SK-N-SH (cell line): ENCODE data around the gene TMIGD2. TPM values are rescaled to one million over a fixed set of nuclear protein-coding genes. Genes with fewer than 3 reads are reported as not detected.

Experiments used
- CTCF ChIA-PET: fragments of 300-600, 350-600 bp; formaldehyde crosslinking; extraction: SDS; loops from one replicate; lab custom pipeline; 2021; lab: Yijun Ruan, JAX
- POLR2A ChIA-PET: fragments of 350-600 bp; sonication (Branson Sonifier 250); formaldehyde crosslinking; extraction: SDS; loops from one replicate; lab custom pipeline; 2020; ENCODE audit warnings: antibody characterized with exemption, inconsistent platforms; lab: Yijun Ruan, JAX
- DNase-seq: peaks from one replicate; pipeline ENCODE4 v3.0.0; 2012
- H2AFZ ChIP-seq: fragments of 200-600 bp; sonication (generic); 2 replicates; pipeline ENCODE4 v1.8.1; 2016; ENCODE audit warnings: antibody characterized with exemption, mild to moderate bottlenecking, low read depth
- H3F3A ChIP-seq: fragments of 200-600 bp; sonication (generic); replicated peaks from 2 replicates; pipeline ENCODE3; 2016; ENCODE audit warnings: antibody characterized with exemption, mild to moderate bottlenecking; ENCODE audit not compliant: insufficient read depth
- H3K27ac ChIP-seq, 2 experiments: fragments of 200-500 bp in 1 of 2; fragments of 200-600 bp in 1 of 2; sonication (Bioruptor generic) in 1 of 2; sonication (generic), shearing (Covaris generic) in 1 of 2; 2 replicates each; pipeline versions ENCODE4 v1.5.1 to v1.6.1; 2014 to 2016; ENCODE audit warnings: low read depth in 2 of 2, inconsistent platforms in 1 of 2, low read length in 1 of 2, mild to moderate bottlenecking in 1 of 2, mixed read lengths in 1 of 2
- H3K27me3 ChIP-seq: fragments of 200-600 bp; sonication (generic), shearing (Covaris generic); 2 replicates; pipeline ENCODE4 v1.6.1; 2016; ENCODE audit warnings: mixed run types; ENCODE audit not compliant: insufficient read depth
- H3K36me3 ChIP-seq, 2 experiments: fragments of 200-500 bp in 1 of 2; fragments of 200-600 bp in 1 of 2; sonication (Bioruptor generic) in 1 of 2; sonication (generic) in 1 of 2; replicated peaks in 1 of 2; 2 replicates each; pipeline versions ENCODE3 to v1.5.1; 2014 to 2016; ENCODE audit warnings: low read length in 1 of 2, mild to moderate bottlenecking in 1 of 2; ENCODE audit not compliant: insufficient read depth in 2 of 2, control insufficient read depth in 1 of 2
- H3K4me1 ChIP-seq, 2 experiments: fragments of 200-500 bp in 1 of 2; fragments of 200-600 bp in 1 of 2; sonication (Bioruptor generic) in 1 of 2; sonication (generic), shearing (Covaris generic) in 1 of 2; 2 replicates each; pipeline versions ENCODE4 v1.5.1 to v1.6.1; 2014 to 2016; ENCODE audit warnings: low read depth in 1 of 2, low read length in 1 of 2, mixed run types in 1 of 2; ENCODE audit not compliant: insufficient read depth in 2 of 2, control insufficient read depth in 1 of 2
- H3K4me2 ChIP-seq: fragments of 200-600 bp; sonication (generic), shearing (Covaris generic); 2 replicates; pipeline ENCODE4 v1.6.1; 2017; ENCODE audit warnings: mixed run types
- H3K4me3 ChIP-seq, 2 experiments: fragments of 200-500 bp in 1 of 2; fragments of 200-600 bp in 1 of 2; sonication (Bioruptor generic) in 1 of 2; sonication (generic), shearing (Covaris generic) in 1 of 2; 2 replicates each; pipeline versions ENCODE4 v1.5.1 to v1.8.1; 2014 to 2016; ENCODE audit warnings: low read depth in 2 of 2, inconsistent platforms in 1 of 2, low read length in 1 of 2, mild to moderate bottlenecking in 1 of 2, mixed read lengths in 1 of 2, moderate library complexity in 1 of 2
- H3K79me2 ChIP-seq: fragments of 200-600 bp; sonication (generic); 2 replicates; pipeline ENCODE4 v1.8.1; 2017; ENCODE audit warnings: mild to moderate bottlenecking; ENCODE audit not compliant: insufficient read depth
- H3K9ac ChIP-seq: fragments of 200-600 bp; sonication (generic); 2 replicates; pipeline ENCODE4 v1.6.1; 2017; ENCODE audit warnings: mixed run types
- H3K9me2 ChIP-seq: fragments of 200-600 bp; sonication (generic); 2 replicates; pipeline ENCODE4 v1.6.1; 2017; ENCODE audit warnings: mixed run types
- H3K9me3 ChIP-seq: fragments of 200-600 bp; sonication (generic); 2 replicates; pipeline ENCODE4 v1.6.1; 2017; ENCODE audit warnings: mixed run types, mild to moderate bottlenecking, moderate library complexity
- H4K20me1 ChIP-seq: fragments of 200-600 bp; sonication (generic); 2 replicates; pipeline ENCODE4 v1.6.1; 2017; ENCODE audit warnings: mild to moderate bottlenecking, mixed run types; ENCODE audit not compliant: insufficient read depth
- CHD2 ChIP-seq: fragments of 150-350 bp; IDR thresholded peaks from 2 replicates; pipeline ENCODE4 v1.6.1; 2018; ENCODE audit warnings: low read length; ENCODE audit not compliant: partially characterized antibody
- CTCF ChIP-seq: fragments of 200-600 bp; sonication (generic); IDR thresholded peaks from 2 replicates; pipeline ENCODE4 v1.6.1; 2017; ENCODE audit warnings: antibody characterized with exemption, mild to moderate bottlenecking, moderate library complexity
- ELF1 ChIP-seq: IDR thresholded peaks from 2 replicates; pipeline ENCODE4 v1.4.0; 2012
- EP300 ChIP-seq, 2 experiments: IDR thresholded peaks; 2 replicates each; pipeline versions ENCODE4 v1.4.0 to v1.6.1; 2012; ENCODE audit warnings: borderline replicate concordance in 1 of 2, low read depth in 1 of 2, low read length in 1 of 2
- EZH2phosphoT487 ChIP-seq: fragments of 200-600 bp; sonication (generic); IDR thresholded peaks from 2 replicates; pipeline ENCODE4 v1.6.1; 2017; ENCODE audit warnings: low read depth, mixed run types, mild to moderate bottlenecking, antibody characterized with exemption, moderate library complexity, borderline replicate concordance
- MEF2A ChIP-seq: IDR thresholded peaks from 2 replicates; pipeline ENCODE4 v1.4.0; 2012; ENCODE audit warnings: low read depth, borderline replicate concordance
- MXI1 ChIP-seq: IDR thresholded peaks from 2 replicates; pipeline ENCODE4 v1.6.1; 2012; ENCODE audit warnings: mild to moderate bottlenecking, low read depth, low read length, improper control_type of control experiment
- NRF1 ChIP-seq: IDR thresholded peaks from 2 replicates; pipeline ENCODE4 v1.6.1; 2012; ENCODE audit warnings: low read depth, mild to moderate bottlenecking, low read length
- RAD21 ChIP-seq: IDR thresholded peaks from 2 replicates; pipeline ENCODE4 v1.6.1; 2012; ENCODE audit warnings: mild to moderate bottlenecking, low read length
- RFX5 ChIP-seq: IDR thresholded peaks from 2 replicates; pipeline ENCODE4 v1.6.1; 2012; ENCODE audit warnings: mild to moderate bottlenecking, improper control_type of control experiment, low read length
- RXRA ChIP-seq: IDR thresholded peaks from 2 replicates; pipeline ENCODE4 v1.4.0; 2012; ENCODE audit warnings: low read depth, mild to moderate bottlenecking, borderline replicate concordance
- TAF1 ChIP-seq: IDR thresholded peaks from 2 replicates; pipeline ENCODE4 v1.6.1; 2012; ENCODE audit warnings: low read depth, mild to moderate bottlenecking, low read length, moderate library complexity, borderline replicate concordance
- TCF12 ChIP-seq: IDR thresholded peaks from 2 replicates; pipeline ENCODE4 v1.4.0; 2012
- TEAD4 ChIP-seq: IDR thresholded peaks from 2 replicates; pipeline ENCODE4 v1.4.0; 2012; ENCODE audit warnings: mild to moderate bottlenecking, borderline replicate concordance; ENCODE audit not compliant: insufficient read depth
- YY1 ChIP-seq: IDR thresholded peaks from 2 replicates; pipeline ENCODE4 v1.4.0; 2012; ENCODE audit warnings: low read depth, mild to moderate bottlenecking
- WGBS: methylation state at CpG from one replicate; pipeline ENCODE4 v1.1.6; 2017; ENCODE audit warnings: low lambda C conversion rate; 5-methylcytosine and 5-hydroxymethylcytosine counted together
- polyA plus RNA-seq, 3 experiments: library from polyadenylated mRNA; depleted of rRNA; stranded (reverse); fragments of >200 nt; gene quantifications; 2 replicates each; pipeline ENCODE4 v1.2.3, GENCODE V29; 2012
- TF ChIP-seq, protein P1 (sequence below): IDR thresholded peaks from 2 replicates; pipeline ENCODE4 v1.6.1; 2012; ENCODE audit warnings: mild to moderate bottlenecking, low read depth, low read length, moderate library complexity
- TF ChIP-seq, protein P2 (sequence below): IDR thresholded peaks from 2 replicates; pipeline ENCODE4 v1.4.0; 2012; ENCODE audit warnings: low read depth, borderline replicate concordance

TMIGD2 gene
- polyA plus RNA-seq, 1 of the 3 experiments (the other 2 are of a cell fraction), result not detected

- TF ChIP-seq CTCF (no peak), YY1 (no peak)
Observed at GRCh38 chr19:4337906-4338440, 35.8 kb upstream of the TMIGD2 start (continued).

DNA sequence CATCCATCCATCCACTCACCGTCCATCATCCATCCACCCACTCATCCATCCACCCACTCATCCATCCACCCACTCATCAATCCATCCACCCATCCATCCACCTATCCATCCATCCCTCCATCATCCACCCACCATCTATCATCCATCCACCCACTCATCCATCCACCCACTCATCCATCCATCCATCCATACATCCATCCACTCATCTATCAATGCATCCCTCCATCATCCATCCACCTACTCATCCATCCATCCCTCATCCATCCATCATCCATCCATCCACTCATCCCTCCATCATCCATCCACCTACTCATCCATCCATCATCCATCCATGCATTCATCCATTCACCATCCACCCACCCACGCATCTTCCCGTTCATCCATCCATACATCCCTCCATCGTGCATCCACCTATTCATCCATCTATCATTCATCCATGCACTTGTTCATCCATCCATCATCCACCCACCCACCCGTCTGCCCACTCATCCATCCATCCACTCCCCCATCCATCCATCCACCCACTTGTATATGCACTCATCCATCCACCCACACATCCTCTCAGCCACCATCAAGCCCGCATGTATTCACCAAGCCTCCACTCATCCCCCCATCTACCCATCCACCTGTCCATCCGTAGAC lies 32.9 kb upstream of the TMIGD2 start:
- CTCF ChIA-PET, result no interaction called here
- no peaks in the 10 kb centered on the region for H3K79me2 ChIP-seq
- no peaks in the 10 kb centered on the region for H3K9me2 ChIP-seq
- no peak for DNase-seq
- no peaks in the 10 kb centered on the region for H3K27me3 ChIP-seq
- H3F3A ChIP-seq, result no peaks in the 10 kb centered on the region
- POLR2A ChIA-PET, result no interaction called here
- no peaks in the 10 kb centered on the region for H4K20me1 ChIP-seq
- WGBS, result 90% methylated on average over 7 of the region's 7 CpGs
- H3K27ac ChIP-seq, result no peak overlapping the region
- TF ChIP-seq TAF1, result no peak
- no peak for TF ChIP-seq MEF2A
- TF ChIP-seq RXRA, result no peak
- no peak for TF ChIP-seq MXI1
- TF ChIP-seq, protein P1, sequence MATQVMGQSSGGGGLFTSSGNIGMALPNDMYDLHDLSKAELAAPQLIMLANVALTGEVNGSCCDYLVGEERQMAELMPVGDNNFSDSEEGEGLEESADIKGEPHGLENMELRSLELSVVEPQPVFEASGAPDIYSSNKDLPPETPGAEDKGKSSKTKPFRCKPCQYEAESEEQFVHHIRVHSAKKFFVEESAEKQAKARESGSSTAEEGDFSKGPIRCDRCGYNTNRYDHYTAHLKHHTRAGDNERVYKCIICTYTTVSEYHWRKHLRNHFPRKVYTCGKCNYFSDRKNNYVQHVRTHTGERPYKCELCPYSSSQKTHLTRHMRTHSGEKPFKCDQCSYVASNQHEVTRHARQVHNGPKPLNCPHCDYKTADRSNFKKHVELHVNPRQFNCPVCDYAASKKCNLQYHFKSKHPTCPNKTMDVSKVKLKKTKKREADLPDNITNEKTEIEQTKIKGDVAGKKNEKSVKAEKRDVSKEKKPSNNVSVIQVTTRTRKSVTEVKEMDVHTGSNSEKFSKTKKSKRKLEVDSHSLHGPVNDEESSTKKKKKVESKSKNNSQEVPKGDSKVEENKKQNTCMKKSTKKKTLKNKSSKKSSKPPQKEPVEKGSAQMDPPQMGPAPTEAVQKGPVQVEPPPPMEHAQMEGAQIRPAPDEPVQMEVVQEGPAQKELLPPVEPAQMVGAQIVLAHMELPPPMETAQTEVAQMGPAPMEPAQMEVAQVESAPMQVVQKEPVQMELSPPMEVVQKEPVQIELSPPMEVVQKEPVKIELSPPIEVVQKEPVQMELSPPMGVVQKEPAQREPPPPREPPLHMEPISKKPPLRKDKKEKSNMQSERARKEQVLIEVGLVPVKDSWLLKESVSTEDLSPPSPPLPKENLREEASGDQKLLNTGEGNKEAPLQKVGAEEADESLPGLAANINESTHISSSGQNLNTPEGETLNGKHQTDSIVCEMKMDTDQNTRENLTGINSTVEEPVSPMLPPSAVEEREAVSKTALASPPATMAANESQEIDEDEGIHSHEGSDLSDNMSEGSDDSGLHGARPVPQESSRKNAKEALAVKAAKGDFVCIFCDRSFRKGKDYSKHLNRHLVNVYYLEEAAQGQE, result no peak
- no peak for TF ChIP-seq NRF1
- no peak for TF ChIP-seq RFX5
- no peak for TF ChIP-seq TEAD4
- TF ChIP-seq, protein P2, sequence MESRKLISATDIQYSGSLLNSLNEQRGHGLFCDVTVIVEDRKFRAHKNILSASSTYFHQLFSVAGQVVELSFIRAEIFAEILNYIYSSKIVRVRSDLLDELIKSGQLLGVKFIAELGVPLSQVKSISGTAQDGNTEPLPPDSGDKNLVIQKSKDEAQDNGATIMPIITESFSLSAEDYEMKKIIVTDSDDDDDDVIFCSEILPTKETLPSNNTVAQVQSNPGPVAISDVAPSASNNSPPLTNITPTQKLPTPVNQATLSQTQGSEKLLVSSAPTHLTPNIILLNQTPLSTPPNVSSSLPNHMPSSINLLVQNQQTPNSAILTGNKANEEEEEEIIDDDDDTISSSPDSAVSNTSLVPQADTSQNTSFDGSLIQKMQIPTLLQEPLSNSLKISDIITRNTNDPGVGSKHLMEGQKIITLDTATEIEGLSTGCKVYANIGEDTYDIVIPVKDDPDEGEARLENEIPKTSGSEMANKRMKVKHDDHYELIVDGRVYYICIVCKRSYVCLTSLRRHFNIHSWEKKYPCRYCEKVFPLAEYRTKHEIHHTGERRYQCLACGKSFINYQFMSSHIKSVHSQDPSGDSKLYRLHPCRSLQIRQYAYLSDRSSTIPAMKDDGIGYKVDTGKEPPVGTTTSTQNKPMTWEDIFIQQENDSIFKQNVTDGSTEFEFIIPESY, result no peak
- no peak for TF ChIP-seq EP300 (IDR thresholded peaks at IDR 0.05; ENCODE audit: borderline replicate concordance in 1 of 2, low read depth in 1 of 2, low read length in 1 of 2)
- no peak for TF ChIP-seq ELF1
- no peak for TF ChIP-seq EZH2phosphoT487
- TF ChIP-seq CHD2, result no peak
- no peak for TF ChIP-seq TCF12
- TF ChIP-seq RAD21, result no peak
- no peaks in the 10 kb centered on the region for H3K4me1 ChIP-seq
- H3K4me2 ChIP-seq, result no peak overlapping the region
- no peak overlapping the region for H3K9ac ChIP-seq
- no peaks in the 10 kb centered on the region for H3K36me3 ChIP-seq
- no peak overlapping the region for H2AFZ ChIP-seq
- no peaks in the 10 kb centered on the region for H3K9me3 ChIP-seq
- H3K4me3 ChIP-seq, result no peak overlapping the region
